ENCODE measurements around the gene ZFPL1.

GRCh38 chr11:65120831-65121230 lies 36.8 kb downstream of the ZFPL1 start:
- TF ChIP-seq LARP7 (IDR thresholded peaks at IDR 0.05) (no peak), SPI1 (IDR thresholded peaks at IDR 0.05; ENCODE audit: borderline replicate concordance, insufficient read depth, low read depth, low read length) (no peak)

Data from GM12878 (cell line).